ENCODE results near the gene PRR14.
"Not testable (repeated sequence)": the region's sequence is repeated elsewhere in the genome, so short reads cannot be mapped to it uniquely, and the experiment has no call there.

Gene PRR14

DNA sequence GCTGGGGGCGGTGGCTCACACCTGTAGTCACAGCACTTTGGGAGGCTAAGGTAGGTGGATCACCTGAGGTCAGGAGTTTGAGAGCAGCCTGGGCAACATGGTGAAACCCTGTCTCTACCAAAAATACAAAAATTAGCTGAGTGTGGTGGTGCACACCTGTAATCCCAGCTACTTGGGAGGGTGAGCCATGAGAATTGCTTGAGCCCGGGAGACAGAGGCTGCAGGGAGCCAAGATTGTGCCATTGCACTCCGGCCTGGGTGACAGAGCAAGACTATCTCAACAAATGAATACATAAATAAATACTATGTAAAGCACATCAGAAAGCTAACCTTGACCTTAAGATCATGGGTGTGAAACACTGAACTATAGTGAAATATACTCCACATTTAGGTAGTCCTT is 45.9 kb downstream of the PRR14 start:
- not testable (repeated sequence) for DNase-seq

DNA sequence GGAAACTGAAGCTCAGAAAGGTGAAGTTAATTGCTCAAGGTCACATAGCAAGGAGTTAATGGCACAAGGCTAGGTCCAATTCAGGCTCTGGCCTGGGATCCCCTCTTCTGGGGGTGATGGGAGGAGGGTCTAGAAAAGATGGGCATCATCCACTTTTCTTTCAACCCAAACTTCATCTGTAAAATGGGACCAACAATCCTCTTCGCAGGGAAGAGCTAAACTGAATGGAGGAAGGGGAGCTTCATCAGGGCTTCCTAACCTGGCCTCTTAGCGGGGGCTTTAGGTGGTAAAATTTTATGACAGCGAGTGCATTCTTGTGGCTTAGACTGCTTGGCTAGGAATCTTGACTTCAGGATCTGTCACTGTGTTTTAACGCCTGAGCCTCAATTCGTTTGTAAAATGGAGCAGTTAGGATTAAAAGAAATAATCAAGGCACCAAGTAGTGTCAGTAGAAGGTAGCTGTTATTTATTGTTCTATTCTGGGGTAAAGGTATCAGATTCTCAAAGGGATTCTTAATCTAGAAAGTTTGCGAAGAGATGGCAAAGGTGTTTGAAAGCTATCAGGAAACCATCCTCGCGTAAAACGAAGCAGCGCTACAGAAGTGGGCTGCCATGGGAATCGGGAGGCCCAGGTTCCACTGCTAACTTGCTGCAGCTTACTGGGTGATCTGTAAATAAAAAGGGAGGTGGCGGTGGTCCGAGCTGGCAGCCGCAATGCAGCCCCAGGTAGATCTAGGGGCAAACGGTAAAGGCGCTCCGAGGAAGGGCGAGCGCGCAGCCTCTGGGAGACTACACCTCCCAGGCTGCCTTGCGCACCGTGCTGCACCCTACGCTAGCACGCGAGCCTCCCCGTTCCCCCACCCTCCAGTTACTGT is 46.7 kb downstream of the PRR14 start:
- no peak for DNase-seq

DNA sequence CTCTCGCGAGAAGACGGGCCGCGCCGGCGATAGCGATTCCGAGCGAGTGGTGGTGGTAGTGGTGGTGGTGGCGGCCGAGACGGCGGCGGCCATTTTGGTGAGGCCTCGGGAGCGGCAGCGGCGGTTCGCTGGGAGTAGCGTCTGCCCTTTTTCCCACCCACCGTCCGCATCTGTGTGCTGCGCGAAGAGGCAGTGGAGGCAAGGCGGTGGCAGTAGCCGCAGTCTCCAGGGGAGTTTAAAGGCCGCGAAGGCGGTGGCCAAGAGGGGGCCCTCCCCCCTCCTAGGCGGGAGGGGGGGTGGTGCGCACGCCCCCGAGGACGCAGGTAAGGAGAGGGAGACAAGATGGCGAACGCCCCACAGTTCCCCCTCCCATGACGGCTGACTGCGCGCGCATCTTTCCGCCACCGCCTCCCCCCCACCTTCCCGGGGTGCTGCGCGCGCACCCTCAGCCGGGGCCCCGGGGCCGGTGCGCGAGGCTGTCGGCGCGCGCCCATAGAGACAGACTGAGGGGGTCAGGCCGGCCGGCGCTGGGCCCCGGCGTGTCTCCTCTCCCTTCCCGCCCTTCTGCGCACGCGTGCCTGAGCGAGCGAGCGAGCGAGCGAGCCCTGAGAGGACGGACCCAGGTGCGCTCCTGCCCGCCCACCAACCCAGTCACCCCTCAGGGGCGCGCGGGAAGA is 47.5 kb downstream of the PRR14 start:
- peak; percentile 99 for DNase-seq

DNA sequence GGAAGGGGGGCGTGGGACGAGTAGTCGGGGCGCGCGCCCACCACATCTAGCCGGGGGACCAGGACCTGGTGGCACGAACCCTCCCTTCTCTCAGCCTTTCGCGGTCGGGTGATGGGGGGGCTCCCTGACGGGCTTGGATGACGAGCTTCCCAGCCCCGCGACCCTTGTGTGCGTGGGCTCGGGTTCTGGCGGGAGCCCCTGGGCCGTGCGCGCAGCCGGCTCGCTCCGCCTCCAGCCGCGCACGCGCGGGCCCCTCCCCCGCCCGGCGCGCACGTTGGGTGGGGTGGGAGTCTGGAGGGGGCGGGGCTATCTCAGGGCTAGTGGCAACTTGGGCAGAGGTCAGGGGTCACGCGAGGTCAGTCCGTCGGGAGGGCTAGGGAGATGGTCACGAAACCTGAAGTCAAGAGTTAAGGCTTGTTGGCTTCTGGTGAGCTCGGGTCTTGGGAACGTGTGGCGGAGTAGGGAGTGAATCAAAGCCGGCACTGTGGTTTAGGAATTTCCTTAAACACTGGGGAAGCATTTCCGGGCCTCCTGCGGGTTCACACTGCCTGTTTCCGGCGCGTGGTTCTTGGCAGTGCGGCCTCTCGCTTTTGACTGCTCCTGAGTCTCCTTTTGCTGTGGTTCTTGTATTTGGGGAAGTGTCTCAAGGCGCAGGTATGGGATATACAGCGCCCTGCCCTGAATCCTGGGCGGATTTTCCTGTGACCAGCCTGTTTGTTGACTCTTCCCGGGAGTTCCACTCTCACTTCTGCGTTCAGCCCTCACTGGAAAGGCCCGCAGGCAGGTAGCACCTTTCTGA is 48.3 kb downstream of the PRR14 start, which contains the start of gene SRCAP:
TSS of gene SRCAP (plus strand) at position 356 of the 799 bp plus-strand sequence. CDS start 1,654 bp downstream, outside the sequence.
- peak; percentile 67 for DNase-seq

DNA sequence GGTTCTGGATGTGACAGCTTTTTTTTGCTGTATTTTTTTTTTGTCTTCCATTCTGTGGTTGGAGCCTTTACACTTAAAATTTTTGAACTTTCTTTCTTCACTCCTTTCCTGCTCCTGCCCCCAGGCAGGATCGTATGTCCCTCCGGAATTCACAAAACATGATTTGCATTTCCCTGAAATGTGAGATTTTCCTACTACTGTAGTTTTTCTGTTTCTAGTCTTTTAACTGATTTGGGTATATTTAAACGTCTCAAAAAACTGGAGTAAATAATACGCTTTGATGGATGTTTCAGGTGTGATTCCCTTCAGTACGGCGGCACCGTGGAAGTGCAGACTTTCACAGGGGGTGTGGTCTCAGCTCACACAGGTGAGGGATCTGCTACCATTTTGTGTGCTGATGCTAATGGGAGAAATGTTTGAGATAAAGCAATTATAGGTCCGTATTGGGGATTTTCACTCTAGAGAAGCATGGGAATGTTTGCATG is 48.9 kb downstream of the PRR14 start:
- DNase-seq: no peak

DNA sequence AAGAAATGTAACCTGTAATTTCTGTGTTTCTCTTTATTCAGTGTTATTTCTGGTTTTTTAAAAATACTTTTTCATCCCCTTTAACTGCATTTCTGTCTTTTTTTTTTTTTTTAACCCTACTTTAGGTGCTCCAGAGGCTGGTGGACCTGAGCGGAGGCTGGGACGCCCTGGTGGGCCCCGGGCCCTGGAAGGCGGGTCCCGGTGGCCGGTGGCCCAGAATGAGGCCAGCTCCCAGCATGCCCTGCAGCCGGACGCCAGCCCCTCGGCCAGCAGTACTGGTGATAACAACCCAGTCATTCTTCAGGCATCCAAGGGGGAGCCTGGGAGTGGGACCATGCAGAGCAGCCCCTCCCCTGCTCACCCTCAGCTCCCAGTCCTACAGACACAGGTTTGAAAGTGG is 49.7 kb downstream of the PRR14 start:
- no peak for DNase-seq

DNA sequence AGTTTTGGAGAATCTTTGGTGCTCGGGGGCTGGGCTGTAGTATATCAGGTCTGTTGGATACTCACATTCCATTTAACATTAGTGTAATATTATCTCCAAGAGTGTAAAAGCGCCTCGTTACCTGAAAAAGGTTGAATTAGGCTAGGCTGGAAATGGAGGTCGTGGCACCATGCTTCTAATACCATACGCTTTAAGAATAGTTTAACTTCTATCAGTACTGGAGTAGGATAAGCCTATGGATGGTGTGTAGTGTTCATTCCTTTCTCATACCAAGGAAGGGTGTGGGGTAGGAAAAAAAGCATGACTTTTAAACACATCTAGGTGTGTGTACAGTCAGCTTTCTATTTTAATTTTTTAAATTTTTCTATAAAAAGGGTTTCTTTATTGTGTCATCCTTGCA is 50.2 kb downstream of the PRR14 start:
- no peak for DNase-seq

DNA sequence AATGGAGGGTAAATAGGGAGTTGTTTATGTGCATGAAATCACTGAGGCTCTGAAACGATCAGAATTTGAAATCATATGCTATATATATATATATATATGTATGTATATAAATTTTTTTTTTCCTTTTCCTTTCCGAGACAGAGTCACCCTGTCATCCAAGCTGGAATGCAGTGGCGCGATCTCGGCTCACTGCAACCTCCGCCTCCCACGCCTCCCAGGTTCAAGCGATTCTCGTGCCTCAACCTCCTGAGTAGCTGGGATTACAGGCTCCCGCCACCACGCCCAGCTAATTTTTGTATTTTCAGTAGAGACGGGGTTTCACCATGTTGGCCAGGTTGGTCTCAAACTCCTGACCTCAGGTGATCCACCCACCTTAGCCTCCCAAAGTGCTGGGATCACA is 52.3 kb downstream of the PRR14 start:
- DNase-seq: not testable (repeated sequence)

DNA sequence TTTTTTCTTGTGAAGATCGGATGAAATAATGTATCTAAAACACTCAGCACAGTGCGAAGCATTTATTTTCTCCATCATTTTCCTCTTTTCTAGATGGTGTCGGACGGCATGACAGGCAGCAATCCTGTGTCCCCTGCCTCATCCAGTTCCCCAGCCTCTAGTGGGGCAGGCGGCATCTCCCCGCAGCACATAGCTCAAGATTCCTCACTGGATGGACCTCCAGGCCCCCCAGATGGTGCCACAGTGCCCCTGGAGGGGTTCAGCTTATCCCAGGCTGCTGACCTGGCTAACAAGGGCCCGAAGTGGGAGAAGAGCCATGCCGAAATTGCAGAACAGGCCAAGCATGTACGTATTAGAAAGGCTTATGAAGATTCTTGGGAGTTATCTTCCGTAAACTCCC is 53.2 kb downstream of the PRR14 start:
- DNase-seq: no peak

Data from activated CD4-positive, alpha-beta T cell treated with anti-CD3 and anti-CD28 coated beads for 1 hour (primary cell).